H9 (cell line): ENCODE measurements around the gene EFNA5. TPM values are rescaled to one million over a fixed set of nuclear protein-coding genes. Genes with fewer than 3 reads are reported as not detected.

Experiments used
- DNase-seq: peaks from one replicate; pipeline ENCODE4 v3.0.0-alpha.2; 2017
- H2AFZ ChIP-seq: one replicate; pipeline ENCODE4 v1.6.1; 2013; ENCODE audit warnings: mild to moderate bottlenecking, low read length, control low read depth, moderate library complexity
- H2AK5ac ChIP-seq: 2 replicates; pipeline ENCODE4 v1.6.1; 2013; ENCODE audit warnings: low read length, control low read depth, mixed read lengths; ENCODE audit not compliant: insufficient read length
- H2BK120ac ChIP-seq: one replicate; pipeline ENCODE4 v1.6.1; 2013; ENCODE audit warnings: low read depth, mild to moderate bottlenecking, low read length, control low read depth, inconsistent platforms; ENCODE audit not compliant: poor library complexity, severe bottlenecking
- H2BK12ac ChIP-seq: 2 replicates; pipeline ENCODE4 v1.6.1; 2013; ENCODE audit warnings: low read length, control low read depth, mixed read lengths, low read depth; ENCODE audit not compliant: insufficient read length
- H2BK15ac ChIP-seq: 2 replicates; pipeline ENCODE4 v1.6.1; 2013; ENCODE audit warnings: low read depth, low read length, control low read depth
- H2BK20ac ChIP-seq: one replicate; pipeline ENCODE4 v1.6.1; 2013; ENCODE audit warnings: low read depth, mild to moderate bottlenecking, low read length, control low read depth, inconsistent platforms; ENCODE audit not compliant: poor library complexity, severe bottlenecking
- H2BK5ac ChIP-seq: 2 replicates; pipeline ENCODE4 v1.6.1; 2013; ENCODE audit warnings: low read length, control low read depth, mixed read lengths; ENCODE audit not compliant: insufficient read length
- H3K14ac ChIP-seq: 2 replicates; pipeline ENCODE4 v1.6.1; 2013; ENCODE audit warnings: low read length, control low read depth; ENCODE audit not compliant: insufficient read depth
- H3K18ac ChIP-seq: 2 replicates; pipeline ENCODE4 v1.6.1; 2013; ENCODE audit warnings: low read depth, mild to moderate bottlenecking, mixed read lengths, low read length, control low read depth; ENCODE audit not compliant: insufficient read length
- H3K23ac ChIP-seq: 2 replicates; pipeline ENCODE4 v1.6.1; 2013; ENCODE audit warnings: low read length, control low read depth, mixed read lengths, low read depth; ENCODE audit not compliant: insufficient read length
- H3K23me2 ChIP-seq: 2 replicates; pipeline ENCODE4 v1.6.1; 2013; ENCODE audit warnings: low read depth, mild to moderate bottlenecking, mixed read lengths, low read length, control low read depth; ENCODE audit not compliant: insufficient read length, poor library complexity, severe bottlenecking
- H3K27ac ChIP-seq: 2 replicates; pipeline ENCODE4 v1.5.1; 2013; ENCODE audit warnings: low read length, control low read depth, mixed read lengths, low read depth; ENCODE audit not compliant: insufficient read length
- H3K27me3 ChIP-seq: 2 replicates; pipeline ENCODE4 v1.6.1; 2013; ENCODE audit warnings: low read length, control low read depth, inconsistent platforms; ENCODE audit not compliant: insufficient read depth
- H3K4ac ChIP-seq: 2 replicates; pipeline ENCODE4 v1.6.1; 2013; ENCODE audit warnings: low read depth, mild to moderate bottlenecking, control low read depth, inconsistent platforms, low read length, moderate library complexity
- H3K4me1 ChIP-seq: 2 replicates; pipeline ENCODE4 v1.6.1; 2013; ENCODE audit warnings: low read length, control low read depth, inconsistent platforms; ENCODE audit not compliant: insufficient read depth
- H3K4me2 ChIP-seq: 2 replicates; pipeline ENCODE4 v1.6.1; 2013; ENCODE audit warnings: low read length, control low read depth, mixed read lengths; ENCODE audit not compliant: insufficient read length, insufficient read depth
- H3K56ac ChIP-seq: 2 replicates; pipeline ENCODE4 v1.6.1; 2013; ENCODE audit warnings: low read depth, mild to moderate bottlenecking, mixed read lengths, low read length, control low read depth; ENCODE audit not compliant: insufficient read length
- H3K79me1 ChIP-seq: 2 replicates; pipeline ENCODE4 v1.6.1; 2013; ENCODE audit warnings: low read depth, mild to moderate bottlenecking, moderate library complexity, low read length, control low read depth, inconsistent platforms; ENCODE audit not compliant: insufficient read depth, poor library complexity, severe bottlenecking
- H3K79me2 ChIP-seq: 2 replicates; pipeline ENCODE4 v1.6.1; 2013; ENCODE audit warnings: low read length, control low read depth, inconsistent platforms; ENCODE audit not compliant: insufficient read depth
- H3K9ac ChIP-seq: 2 replicates; pipeline ENCODE4 v1.6.1; 2013; ENCODE audit warnings: low read length, control low read depth, mixed read lengths; ENCODE audit not compliant: insufficient read length; ENCODE audit errors: extremely low read depth
- H3K9me3 ChIP-seq: one replicate; pipeline ENCODE4 v1.6.1; 2013; ENCODE audit warnings: low read depth, low read length, inconsistent platforms; ENCODE audit not compliant: control insufficient read depth
- H3T11ph ChIP-seq: one replicate; pipeline ENCODE4 v1.6.1; 2013; ENCODE audit warnings: mild to moderate bottlenecking, low read length, control low read depth, inconsistent platforms
- H4K20me1 ChIP-seq: one replicate; pipeline ENCODE4 v1.6.1; 2013; ENCODE audit not compliant: control insufficient read depth, insufficient read length, insufficient read depth
- H4K5ac ChIP-seq: 2 replicates; pipeline ENCODE4 v1.6.1; 2013; ENCODE audit warnings: low read depth, mild to moderate bottlenecking, mixed read lengths, low read length, control low read depth; ENCODE audit not compliant: insufficient read length
- H4K8ac ChIP-seq: replicated peaks from 2 replicates; pipeline ENCODE4 v1.6.1; 2013; ENCODE audit warnings: low read length, control low read depth, mixed read lengths, low read depth; ENCODE audit not compliant: insufficient read length
- H4K91ac ChIP-seq: 2 replicates; pipeline ENCODE4 v1.6.1; 2013; ENCODE audit warnings: low read depth, mild to moderate bottlenecking, moderate library complexity, mixed read lengths, low read length, control low read depth; ENCODE audit not compliant: insufficient read length
- H3K27ac Mint-ChIP-seq, 3 experiments: 2 replicates in 2 of 3; 3 replicates in 1 of 3; pipeline ENCODE4 v1.8.0; 2020 to 2021; ENCODE audit warnings: mixed read lengths in 3 of 3, mild to moderate bottlenecking in 1 of 3, moderate library complexity in 1 of 3
- H3K27me3 Mint-ChIP-seq: 2 replicates; pipeline ENCODE4 v1.8.0; 2021; ENCODE audit warnings: low read depth, mild to moderate bottlenecking, moderate library complexity, mixed read lengths
- H3K36me3 Mint-ChIP-seq, 3 experiments: 2 replicates in 2 of 3; 3 replicates in 1 of 3; pipeline ENCODE4 v1.8.0; 2020 to 2021; ENCODE audit warnings: low read depth in 3 of 3, mixed read lengths in 3 of 3; ENCODE audit not compliant: insufficient read depth in 1 of 3
- H3K4me1 Mint-ChIP-seq, 2 experiments: 2 replicates each; pipeline ENCODE4 v1.8.0; 2020; ENCODE audit warnings: mixed read lengths in 2 of 2
- H3K4me3 Mint-ChIP-seq, 2 experiments: 2 replicates in 1 of 2; 3 replicates in 1 of 2; pipeline ENCODE4 v1.8.0; 2020 to 2021; ENCODE audit warnings: mild to moderate bottlenecking in 2 of 2, mixed read lengths in 2 of 2, moderate library complexity in 1 of 2
- H3K9me3 Mint-ChIP-seq, 2 experiments: 2 replicates in 1 of 2; 3 replicates in 1 of 2; pipeline ENCODE4 v1.8.0; 2020; ENCODE audit warnings: mild to moderate bottlenecking in 2 of 2, mixed read lengths in 2 of 2, moderate library complexity in 1 of 2
- WGBS: extraction: QIAGEN DNeasy Blood & Tissue Kit; methylation state at CpG from one replicate; pipeline ENCODE4 v1.1.7; 2013; ENCODE audit warnings: missing lambda C conversion rate, low lambda C conversion rate, mixed read lengths; ENCODE audit not compliant: insufficient read length; ENCODE audit errors: extremely low coverage; 5-methylcytosine and 5-hydroxymethylcytosine counted together
- total RNA-seq: library from RNA; stranded (reverse); gene quantifications from 2 replicates; pipeline ENCODE4 v1.2.1, GENCODE V29; 2021
- TF ChIP-seq, protein P1 (sequence below): fragments of 200-600 bp; sonication (generic); conservative IDR thresholded peaks from 3 replicates; pipeline ENCODE4 v1.8.0; 2021; ENCODE audit warnings: antibody characterized with exemption, mild to moderate bottlenecking

Gene EFNA5
- total RNA-seq, 1 experiment from 2014 or later = 20.4 TPM

DNA sequence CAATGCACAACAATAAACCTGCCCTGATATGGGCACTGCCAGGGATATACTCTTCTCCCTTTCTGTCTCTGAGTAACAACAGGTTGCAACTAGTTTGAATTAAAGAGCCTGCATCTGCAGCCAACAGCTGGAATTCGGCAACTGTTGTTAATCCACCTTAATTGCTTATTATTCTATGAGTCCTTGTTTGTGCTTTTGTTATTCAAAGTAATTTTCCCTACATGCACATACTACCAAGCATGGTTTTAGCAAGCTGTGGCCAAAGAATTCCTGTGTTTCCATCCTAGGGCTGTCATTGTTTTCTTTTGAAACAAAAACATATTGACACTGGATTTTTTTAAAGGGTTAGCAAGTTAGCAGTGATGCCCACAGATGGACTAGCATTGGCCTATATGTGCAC, 171.5 kb downstream of the EFNA5 start:
- H3K79me1 ChIP-seq = no peaks in the 10 kb centered on the region
- H4K20me1 ChIP-seq = no peaks in the 10 kb centered on the region
- no peak overlapping the region for H4K5ac ChIP-seq
- H3K18ac ChIP-seq = no peak overlapping the region
- no peak overlapping the region for H2BK12ac ChIP-seq
- no peak overlapping the region for H2BK20ac ChIP-seq
- Mint-ChIP-seq H3K4me3 (peak overlapping the region in 1 of 2 experiments; percentile 51; a peak in 1 of 5 replicates), H3K9me3 (peaks cover 0 to 4% of the 10 kb centered on the region in 2 experiments; a peak in 3 of 5 replicates), H3K27ac (peak overlapping the region; percentile 31 to 95 (median 92); a peak in 6 of 7 replicates), H3K27me3 (no peaks in the 10 kb centered on the region), H3K4me1 (peaks cover 58 to 66% of the 10 kb centered on the region in 2 experiments), H3K36me3 (peaks cover 6 to 9% (median 7%) of the 10 kb centered on the region in 3 experiments; a peak in 6 of 7 replicates)
- H3K9me3 ChIP-seq = no peaks in the 10 kb centered on the region
- no peak overlapping the region for H3K4ac ChIP-seq
- H2BK5ac ChIP-seq = no peak overlapping the region
- H2AK5ac ChIP-seq = no peak overlapping the region
- no peak overlapping the region for H3K56ac ChIP-seq
- no peak overlapping the region for H3K27ac ChIP-seq
- H4K91ac ChIP-seq = no peak overlapping the region
- no peaks in the 10 kb centered on the region for H3K79me2 ChIP-seq
- H3T11ph ChIP-seq = no peak overlapping the region
- no peak for DNase-seq
- H3K9ac ChIP-seq = no peak overlapping the region
- H3K27me3 ChIP-seq = no peaks in the 10 kb centered on the region
- H2BK15ac ChIP-seq = no peak overlapping the region
- H3K14ac ChIP-seq = peak overlapping the region; percentile 50; the same call in 1 of the 2 replicates
- peaks cover 16% of the 10 kb centered on the region for H3K4me1 ChIP-seq
- no peak overlapping the region for H3K23ac ChIP-seq
- WGBS = no CpG with 5 or more reads among the region's 1 CpG
- H3K23me2 ChIP-seq = no peaks in the 10 kb centered on the region
- H2AFZ ChIP-seq = no peak overlapping the region
- no peak overlapping the region for H2BK120ac ChIP-seq
- no peak overlapping the region for H4K8ac ChIP-seq
- TF ChIP-seq, protein P1, sequence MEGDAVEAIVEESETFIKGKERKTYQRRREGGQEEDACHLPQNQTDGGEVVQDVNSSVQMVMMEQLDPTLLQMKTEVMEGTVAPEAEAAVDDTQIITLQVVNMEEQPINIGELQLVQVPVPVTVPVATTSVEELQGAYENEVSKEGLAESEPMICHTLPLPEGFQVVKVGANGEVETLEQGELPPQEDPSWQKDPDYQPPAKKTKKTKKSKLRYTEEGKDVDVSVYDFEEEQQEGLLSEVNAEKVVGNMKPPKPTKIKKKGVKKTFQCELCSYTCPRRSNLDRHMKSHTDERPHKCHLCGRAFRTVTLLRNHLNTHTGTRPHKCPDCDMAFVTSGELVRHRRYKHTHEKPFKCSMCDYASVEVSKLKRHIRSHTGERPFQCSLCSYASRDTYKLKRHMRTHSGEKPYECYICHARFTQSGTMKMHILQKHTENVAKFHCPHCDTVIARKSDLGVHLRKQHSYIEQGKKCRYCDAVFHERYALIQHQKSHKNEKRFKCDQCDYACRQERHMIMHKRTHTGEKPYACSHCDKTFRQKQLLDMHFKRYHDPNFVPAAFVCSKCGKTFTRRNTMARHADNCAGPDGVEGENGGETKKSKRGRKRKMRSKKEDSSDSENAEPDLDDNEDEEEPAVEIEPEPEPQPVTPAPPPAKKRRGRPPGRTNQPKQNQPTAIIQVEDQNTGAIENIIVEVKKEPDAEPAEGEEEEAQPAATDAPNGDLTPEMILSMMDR = no peak
- H3K4me2 ChIP-seq = peak overlapping the region; percentile 19
